Inflammatory macrophage treated with lipopolysaccharide for 4 hours (primary cell): ENCODE measurements around the gene PRICKLE4.

Experiments
- DNase-seq: peaks from one replicate; pipeline ENCODE4 v3.0.0-alpha.2; 2020

PRICKLE4 gene, protein sequence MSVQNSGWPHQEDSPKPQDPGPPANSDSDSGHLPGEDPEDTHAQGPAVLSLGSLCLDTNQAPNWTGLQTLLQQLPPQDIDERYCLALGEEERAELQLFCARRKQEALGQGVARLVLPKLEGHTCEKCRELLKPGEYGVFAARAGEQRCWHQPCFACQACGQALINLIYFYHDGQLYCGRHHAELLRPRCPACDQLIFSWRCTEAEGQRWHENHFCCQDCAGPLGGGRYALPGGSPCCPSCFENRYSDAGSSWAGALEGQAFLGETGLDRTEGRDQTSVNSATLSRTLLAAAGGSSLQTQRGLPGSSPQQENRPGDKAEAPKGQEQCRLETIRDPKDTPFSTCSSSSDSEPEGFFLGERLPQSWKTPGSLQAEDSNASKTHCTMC

DNA sequence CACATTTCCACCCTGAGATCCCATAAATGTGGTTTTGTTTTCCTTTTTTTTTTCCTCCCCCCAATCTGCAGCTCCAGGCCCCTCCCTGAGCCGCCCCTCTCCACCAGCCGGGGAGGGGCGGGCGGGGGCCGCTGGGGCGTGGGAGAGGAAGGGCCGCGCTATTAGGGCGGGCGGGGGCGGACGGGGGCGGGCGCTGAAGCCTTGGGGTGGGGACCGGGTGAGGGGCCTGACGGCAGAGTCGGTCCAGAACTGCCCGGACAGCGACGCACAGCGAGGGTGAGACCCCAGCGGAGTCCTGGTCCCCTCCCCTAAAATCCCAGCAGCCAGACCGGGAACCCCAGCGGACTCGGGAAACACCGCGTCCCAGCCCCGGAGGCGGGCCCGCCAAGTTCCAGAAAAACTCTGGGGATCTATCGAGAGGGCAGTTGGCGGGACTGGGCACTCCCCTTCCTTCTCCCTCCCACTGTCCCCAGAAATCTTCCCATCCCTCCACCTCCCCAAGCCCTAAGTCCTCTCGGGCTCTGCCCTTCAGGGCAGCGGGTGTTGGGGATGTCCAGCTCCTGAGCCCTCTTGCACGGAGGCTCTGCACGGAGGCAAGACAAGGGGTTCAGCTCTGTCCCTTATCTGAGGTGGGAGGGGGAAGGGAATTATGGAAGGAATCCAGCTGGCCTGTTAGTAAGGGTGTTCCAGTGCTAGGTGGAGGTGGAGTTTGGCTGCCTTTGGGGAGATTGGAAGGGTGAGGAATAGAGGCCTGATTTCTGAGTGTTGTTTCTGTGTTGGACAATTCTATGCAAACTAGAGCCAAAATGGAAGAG lies at the start of gene PRICKLE4:
PRICKLE4 (plus strand) TSS at position 232 of the 815 bp plus-strand sequence. CDS start 2,692 bp downstream, outside the sequence.
- DNase-seq, result peak; percentile 3

DNA sequence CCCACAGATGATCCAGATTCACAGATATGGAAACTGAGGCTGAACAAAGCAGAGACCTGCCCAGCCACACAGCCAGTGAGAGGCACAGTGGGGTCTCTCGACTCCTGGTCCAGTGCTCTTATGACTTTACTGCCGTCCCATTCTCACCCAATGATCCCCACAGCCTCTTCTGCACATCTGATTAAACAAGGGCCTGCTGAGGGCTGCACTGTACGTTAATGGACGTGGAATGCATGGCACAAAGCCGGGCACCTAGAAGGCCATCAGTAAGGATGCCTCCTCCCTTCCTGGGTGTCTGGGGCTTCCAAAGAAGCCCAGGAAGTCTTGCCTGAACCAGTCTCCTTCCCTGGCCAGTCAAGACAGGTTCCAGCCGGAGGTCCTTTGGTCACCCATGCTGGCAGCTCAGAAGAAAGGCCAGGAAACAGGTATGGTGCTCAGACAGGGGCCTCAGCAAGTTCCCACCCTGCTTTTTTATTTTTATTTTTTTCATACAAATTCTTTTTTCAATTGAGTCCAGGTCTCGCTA lies 49.0 kb upstream of the PRICKLE4 start:
- no peak for DNase-seq

DNA sequence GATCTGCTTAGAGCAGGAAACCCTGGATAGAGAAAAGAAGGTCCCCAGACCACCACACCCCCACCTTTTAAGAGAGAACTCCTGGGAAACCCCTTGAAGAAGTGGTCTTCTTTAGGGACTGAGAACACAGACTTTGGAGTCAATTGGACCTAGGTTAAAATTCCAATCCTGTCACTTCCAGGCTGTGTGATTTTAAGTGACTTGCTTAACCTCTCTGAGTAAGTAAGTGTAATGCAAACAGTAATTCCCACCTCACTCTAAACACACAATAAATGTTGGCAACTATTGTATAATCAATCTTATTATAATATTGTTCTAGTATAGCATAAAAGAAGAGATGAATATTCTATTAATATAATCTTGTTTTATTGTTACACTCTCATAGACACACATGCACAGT lies 48.4 kb upstream of the PRICKLE4 start:
- DNase-seq, result no peak

DNA sequence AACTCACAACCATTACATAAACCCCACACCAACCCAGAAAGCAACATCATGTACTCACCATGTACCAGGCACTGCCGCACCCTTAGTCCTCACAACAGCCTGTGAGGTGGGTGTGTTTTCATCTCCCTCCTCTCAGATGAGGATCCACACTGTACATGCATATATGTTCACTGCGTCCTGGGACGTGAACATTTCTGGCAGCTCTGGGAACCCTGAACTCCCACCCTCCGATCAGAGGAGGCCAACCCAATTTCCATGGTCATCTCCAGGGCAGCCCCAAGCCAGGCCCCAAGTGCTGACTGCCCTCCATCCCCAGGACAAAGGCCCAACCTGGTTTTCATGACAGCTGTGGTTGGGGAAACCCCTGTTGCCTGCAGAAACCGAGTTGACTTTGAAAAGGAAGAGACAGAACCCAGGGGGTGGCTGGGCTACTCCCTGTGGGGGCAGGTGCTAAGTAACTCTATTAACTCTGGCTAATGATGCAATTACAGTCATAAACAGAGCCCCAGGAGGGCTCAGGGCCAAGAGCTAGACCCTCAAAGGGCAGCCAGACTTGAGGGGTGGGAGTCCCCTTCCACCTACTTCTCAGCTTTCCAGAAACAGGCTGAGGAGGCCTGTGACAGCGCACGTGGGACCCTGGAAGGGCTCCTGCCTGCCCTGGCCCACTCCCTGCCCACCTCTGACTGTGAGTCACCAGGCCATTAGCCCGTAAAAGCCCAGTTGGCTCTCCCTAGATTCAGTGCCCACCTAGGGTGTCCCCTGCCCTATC lies 47.8 kb upstream of the PRICKLE4 start:
- DNase-seq, result peak; percentile 33

DNA sequence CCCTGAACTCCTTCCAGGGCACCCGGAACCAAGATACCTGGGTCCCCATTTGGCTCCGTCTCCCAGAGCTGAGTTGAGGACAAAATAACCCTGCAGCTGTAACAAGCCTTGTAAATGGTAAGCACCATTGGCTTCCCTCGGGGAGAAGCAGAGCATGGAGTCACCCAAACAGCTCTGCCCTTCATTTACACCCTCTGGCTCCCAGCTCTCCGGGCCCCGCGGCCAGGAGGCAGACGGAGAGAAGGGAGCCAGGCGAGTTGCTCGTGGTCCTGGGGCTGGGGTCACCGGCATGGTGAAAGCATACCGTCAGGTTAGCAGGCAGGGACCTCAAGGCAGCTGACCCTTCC lies 47.2 kb upstream of the PRICKLE4 start:
- DNase-seq, result no peak

DNA sequence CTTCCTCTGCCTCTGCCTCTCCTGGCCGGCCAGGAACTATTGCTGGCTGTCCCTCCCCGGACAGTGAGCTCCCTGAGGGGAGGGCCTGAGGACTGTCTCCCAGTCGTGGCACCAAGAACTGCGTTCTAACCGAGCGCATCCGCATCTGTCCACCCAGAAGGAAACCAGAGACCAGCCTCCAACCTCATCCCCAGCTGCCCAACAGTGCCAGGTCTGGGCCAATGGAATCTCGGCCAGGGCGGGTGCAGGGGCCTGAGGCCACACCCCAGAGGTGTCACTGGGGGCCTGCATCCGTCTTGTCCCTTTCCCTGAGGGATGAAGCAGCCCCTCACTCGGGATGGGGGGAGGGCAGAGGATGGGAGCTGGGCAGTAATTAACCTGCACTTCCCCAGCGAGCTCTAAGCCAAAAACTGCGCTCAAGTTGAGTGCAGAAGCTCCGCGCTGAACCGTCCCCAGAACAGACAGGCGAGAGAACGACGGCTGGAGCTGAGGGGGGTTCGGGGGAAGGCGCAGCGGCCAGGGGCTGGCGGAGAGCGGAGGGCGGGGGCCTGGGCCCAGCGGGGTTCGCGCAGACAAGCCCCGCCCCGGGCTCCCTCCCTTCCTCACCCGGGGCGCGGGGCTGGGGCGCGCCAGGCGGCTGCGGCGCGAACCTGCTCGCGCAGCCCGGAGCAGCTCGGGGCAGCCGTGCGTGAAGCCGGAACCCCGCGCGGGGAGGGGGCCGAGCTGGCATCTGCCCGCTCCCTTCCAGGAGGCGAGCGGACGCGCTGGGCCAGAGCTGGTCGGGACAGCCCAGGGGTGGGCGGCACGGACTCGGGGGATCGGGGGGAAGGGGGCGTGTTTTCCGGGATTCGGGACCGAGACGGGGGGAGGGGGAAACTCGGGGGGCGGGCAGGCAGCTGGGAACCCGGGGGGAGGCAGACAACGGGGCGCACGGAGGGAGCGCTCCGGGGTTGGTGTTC lies 46.6 kb upstream of the PRICKLE4 start:
- DNase-seq, result peak; percentile 70

DNA sequence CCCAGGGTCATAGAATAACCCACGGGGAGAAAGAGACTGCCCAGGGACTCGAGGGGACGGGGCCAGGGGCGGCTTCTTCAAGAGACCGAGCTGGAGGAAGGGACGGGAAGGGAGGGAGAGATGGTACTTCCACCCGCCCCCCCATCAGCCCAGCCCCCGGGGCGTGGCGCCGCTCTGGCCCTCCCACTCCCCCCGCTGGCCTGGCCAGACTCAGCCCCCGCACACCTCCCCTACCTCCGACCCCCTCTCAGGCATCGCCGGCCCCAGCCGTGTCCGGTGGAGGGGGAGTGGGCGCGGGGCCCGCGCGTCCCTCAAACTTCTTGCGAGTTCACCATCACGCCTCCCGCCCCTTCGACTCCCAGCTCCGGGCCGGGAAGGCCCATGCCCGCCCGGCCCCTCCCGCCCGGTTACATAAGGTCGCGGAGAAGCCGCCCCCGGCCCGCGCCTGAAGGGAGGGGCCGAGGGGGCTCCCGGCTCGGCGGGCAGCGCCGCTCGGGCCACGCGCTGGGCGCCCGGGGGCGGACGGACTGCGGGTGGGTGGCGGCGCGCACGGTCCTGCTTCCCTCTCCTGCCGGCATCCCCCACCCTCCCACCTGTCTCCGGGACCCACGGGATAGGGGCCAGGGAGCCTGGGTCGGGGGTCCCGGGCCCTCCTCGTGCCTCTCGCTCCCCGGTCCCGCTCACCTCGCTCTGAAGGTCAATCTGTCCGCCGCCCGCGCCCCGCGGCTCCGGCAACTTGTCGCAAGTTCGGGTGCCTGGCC lies 45.7 kb upstream of the PRICKLE4 start:
- DNase-seq, result peak; percentile 74

DNA sequence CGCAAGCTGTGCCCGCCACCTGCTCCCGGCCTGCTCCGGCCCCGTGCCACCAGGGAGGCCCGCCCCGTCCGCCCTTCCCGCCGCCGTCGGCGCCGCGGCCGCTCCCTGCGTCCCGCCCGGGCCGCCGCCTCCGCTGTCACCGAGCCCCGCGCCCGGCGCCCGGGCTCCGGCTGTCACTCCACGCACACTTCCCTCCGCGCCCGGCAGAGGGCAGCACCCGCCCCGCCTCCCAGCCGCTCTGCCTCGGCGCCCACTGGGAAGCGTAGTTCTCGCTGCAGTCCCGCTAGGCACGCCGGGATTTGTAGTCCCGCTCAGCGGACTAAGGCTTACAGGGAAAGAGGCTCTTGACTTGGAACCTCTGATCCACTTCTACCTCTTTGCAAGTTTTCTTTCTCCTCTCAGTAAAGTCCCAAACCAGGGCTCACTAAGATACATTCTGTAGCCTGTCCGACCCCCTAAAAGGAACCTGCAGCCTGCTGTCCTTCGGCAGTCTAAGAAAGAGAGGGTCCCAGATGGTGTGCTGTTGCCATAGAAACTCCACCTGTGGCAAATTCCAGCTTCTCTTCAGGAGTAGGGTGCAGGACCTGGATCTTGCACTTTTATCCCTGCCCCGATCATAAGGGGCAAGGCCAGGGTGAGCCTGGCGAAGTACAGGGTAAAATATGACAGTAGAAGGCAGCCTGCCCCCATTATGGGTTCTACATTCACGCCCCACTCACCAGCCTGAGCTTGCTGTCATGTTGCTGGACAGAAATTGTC lies 45.0 kb upstream of the PRICKLE4 start, which contains the start of gene TFEB:
TFEB (minus strand) TSS at position 182 of the 759 bp plus-strand sequence. CDS start 44,395 bp downstream, outside the sequence.
- peak; percentile 93 for DNase-seq

DNA sequence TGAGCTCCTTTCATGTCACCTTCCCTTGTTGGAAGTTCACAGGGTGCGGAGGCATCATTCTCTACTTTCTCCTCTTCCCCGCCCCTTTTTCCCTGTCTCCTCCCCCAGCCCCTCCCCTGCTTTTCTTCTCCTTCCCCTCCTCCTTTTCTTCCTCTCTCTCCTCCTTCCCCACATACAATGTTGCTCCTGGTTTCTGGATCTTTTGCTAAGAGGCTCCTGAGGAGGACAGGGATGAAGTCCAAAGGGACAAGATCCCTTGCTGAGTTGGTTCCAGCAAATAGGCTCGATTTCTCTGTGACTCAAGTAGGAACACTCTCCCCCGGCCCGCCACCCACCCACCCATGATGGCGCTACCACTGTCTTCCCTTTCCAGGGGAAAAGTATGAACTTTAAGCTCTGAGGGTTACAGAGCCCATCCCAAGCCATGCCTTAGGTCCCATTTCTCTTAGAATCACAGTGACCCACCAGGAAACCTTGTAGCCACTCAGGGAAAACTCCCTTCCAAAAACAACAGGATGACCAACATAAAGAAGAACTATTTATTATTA lies 44.3 kb upstream of the PRICKLE4 start:
- no peak for DNase-seq

DNA sequence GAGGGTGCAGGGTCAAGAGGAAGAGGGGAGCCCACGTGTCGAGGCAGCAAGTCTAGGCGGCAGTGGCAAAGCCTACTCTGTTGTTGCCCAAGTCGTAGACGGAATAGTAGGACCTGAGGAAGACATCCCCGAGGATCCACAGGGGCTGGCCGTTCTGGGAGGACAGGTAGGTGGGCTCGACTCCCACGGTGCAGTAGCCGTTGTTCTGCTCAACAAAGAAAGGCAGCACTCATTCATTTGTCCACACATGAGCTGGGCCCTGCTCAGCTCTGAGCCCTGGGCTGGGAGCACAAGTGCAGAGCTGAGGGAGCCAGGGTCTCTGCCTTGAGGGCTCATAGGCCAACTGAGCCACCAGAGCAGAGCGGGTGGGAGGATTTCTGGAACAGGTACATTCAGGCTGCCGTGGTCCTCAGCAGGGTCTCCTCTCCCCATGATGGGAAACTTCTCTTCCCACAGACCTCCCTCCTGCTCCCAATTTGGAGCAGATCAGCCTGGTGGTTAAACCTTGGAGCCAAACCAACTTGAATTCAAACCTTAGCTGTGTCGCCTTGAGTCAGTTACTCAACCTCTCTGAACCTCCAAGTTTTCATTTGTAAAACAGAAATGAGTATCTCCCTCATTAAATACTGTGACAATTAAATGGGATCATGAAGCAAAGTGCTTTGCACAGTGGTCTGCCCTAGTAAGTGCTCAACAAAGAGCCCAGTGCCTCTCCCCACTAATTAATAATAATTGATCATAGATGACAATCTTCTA lies 43.6 kb upstream of the PRICKLE4 start:
- DNase-seq, result no peak

DNA sequence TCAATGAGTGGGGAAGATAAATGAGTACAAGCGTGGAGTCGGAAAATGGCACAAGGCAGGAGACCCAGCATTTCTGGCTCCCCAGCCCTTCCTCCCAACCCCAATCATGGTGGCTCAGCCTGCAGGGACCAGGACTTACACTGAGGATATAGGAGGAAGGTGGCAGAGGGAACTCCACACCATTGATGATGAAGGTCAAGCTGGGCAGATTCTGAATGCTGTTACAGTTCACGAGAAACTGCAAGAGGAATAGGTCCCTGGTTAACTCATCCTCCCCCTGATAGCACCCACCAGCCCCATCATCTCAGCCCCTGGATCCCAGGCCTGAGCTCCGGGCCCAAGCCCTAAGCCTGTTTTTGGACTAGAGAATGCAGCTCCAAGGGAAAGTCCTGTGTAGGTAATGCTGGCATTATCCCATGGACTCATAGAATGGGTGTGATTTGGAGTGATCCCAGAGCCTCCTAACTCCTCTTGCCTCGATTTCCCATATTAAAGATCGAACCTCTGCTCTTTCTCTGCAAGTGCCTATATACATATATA lies 42.9 kb upstream of the PRICKLE4 start:
- DNase-seq, result no peak

DNA sequence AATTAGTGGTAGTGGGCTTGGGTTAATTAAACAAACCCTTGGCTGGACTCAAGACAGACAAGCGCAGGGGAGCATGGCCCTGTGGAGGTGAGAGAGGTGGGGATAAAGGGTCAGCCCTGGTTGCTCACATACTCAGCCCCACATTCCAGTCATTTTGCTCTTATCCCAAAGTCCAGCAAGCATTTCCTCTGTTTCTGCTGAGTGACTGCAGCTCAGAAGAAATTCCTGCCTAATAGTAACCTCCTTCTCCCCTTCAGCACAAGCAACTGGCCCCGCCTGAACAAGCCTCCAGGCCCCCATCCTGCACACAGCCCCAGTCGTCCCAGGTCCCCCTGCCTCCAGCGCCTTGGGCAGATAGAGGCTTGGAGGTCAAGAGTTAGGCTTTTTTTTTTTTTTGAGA lies 41.5 kb upstream of the PRICKLE4 start:
- DNase-seq, result no peak

DNA sequence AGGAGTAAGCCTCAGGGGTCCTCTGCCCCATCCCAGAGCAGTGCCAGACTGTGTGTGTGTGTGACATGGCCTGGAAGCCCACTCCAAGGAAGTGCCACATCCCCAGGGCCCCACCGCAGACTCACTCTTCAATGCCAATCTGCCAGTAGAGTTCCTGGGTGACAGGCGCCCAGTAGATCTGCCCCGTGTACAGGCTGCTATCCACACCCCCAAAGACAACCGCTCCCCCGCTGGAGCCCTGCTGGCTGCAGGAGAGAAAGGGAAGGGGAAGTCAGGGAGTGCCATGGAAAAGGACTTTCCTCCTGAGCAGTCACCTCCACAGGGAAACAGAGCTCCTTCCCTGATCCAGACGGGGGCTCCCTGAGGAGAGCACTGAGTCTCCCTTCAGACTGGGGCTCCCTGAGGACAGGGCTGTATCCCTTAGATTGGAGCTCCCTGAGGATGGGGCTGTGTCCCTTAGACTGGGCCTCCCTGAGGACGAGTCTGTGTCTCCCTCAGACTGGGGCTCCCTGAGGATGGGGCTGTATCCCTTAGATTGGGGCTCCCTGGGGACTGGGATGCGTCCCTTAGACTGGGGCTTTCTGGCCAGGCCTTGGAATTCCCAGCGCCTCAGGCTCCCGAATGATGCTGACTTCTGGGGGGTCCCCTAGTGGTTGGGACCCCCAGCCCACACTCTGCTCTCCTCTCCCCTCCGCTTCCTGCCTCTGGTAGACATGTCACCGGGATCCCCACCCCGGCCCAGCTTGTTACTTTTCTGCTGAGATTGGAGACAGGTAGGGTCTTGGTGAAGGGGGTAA lies 40.0 kb upstream of the PRICKLE4 start:
- DNase-seq, result no peak

DNA sequence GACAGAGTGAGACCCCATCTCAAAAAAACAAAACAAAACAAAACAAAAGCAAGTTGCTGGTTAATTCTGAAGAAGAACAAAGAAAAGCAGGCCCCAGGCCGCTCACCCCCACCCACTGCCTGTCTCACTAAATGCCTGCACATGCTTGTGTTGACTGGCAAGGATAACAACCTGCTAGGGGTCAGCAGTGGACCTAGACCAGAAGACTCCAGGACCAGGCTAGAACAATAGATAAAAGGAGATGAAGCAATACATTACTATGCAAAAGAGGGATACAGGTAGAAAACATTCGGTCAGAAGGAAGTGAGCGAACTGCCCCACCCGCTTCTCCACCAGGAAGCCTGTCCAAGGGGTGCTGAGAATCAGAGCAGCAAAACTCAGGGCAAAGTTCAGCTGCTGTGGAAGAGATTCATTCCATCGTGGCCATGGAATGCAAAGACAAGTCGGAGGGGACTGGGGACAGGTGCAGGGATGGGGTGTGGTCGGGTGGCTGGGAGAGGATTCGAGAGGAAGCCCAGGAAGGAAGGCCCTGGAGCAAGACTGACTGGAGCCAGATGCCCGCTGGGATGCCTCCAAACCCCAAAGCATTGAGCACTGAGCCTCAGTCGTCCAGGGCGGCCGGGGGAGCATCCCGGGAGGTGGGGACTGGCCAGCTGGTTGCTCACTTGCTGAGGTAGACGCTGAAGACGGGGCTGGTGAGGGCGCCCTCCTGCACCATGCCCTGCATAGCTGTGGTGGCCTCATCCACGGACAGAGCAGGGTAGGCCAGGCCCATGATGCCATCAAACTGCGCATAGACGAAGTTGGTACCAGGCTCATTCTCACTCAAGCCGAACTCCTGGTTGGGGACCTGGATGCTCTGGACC lies 38.7 kb upstream of the PRICKLE4 start:
- no peak for DNase-seq

DNA sequence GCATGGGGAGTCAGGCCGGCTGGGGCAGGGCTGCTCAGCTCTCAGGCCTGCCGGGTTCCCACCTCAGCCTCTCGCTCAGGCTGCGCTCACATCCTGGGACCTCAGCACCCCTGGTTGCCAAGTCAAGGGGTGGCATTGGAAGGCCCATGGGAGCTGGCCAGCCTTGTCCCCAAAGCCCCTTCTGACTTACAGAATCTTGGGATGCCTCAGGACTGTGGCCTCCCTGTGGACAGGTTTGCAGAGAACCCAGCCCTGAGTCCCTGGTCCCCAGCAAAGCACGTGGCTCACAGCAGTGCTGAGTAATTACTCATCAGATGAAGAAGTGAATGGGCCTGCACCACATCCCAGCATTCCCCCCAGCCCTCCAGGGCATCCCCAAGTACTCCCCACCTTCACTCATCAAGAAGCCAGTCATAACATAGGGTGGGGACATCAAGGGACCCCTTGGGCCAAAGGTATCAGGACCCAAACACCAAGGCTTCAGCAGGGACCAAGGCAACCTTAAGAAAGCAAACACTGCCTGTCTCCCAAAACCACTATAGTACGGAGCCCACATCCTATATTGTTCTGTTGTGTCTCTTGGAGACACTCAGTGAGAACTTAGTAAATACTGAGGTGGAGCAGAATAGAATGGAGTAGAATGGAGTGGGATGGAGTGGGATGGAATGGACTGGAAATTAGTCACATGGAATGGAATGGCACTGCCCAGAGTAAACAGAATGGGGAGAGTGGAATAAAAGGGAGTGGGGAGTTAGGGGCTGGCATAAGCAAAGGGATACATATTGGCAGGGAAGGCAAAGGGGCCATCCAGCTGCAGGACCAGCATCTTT lies 37.0 kb upstream of the PRICKLE4 start:
- no peak for DNase-seq

DNA sequence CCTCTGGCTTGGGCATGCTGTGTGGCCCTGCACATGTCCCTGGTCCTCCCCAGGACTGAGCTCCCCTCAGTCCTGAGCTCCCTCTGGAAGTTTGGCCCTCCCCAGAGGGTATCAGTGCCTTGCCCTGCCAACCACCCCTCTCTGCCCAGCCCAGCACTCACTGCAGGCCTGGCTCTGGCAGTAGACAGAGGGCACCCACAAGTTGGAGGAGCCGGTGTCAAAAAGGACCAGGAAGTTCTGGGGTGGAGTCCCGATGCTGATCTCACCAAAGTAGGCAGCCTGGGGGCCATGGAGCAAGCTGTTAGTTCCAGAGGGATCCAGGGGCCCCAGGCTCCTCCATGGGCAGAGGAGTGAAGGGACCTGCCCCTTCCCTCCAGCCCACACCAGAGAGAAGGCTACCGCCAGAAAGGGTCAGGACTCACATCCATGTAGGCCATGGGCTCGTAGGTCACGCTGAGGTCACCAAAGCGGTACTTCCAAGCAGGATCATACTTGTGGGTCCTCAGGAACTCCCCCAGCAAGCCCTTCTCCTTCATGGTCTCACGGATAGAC lies 36.3 kb upstream of the PRICKLE4 start:
- no peak for DNase-seq
